ENCODE results near the gene NOL6. TPM values are rescaled to one million over a fixed set of nuclear protein-coding genes. Genes with fewer than 3 reads are reported as not detected.

NOL6 gene
- total and polyA plus RNA-seq, 4 experiments from 2014 or later, result 11.7 to 41.1 (median 33.6) TPM

- Mint-ChIP-seq H3K4me1 (no peaks in the 10 kb centered on the region), H3K27ac (no peak overlapping the region), H3K4me3 (no peak overlapping the region), H3K27me3 (peaks cover 0 to 2% of the 10 kb centered on the region in 2 donors), H3K36me3 (no peaks in the 10 kb centered on the region), H3K9me3 (no peaks in the 10 kb centered on the region)
- H3K4me3 ChIP-seq (ENCODE audit: low read length in 2 of 2), result no peak overlapping the region
- H3K36me3 ChIP-seq (ENCODE audit: insufficient read depth, low read length), result no peaks in the 10 kb centered on the region
- H3K4me1 ChIP-seq (ENCODE audit: insufficient read depth, low read length), result no peaks in the 10 kb centered on the region
- DNase-seq, result no peak
- intact Hi-C loops (cut with micrococcal nuclease), result no loop called here
- no peaks in the 10 kb centered on the region for H3K27me3 ChIP-seq (ENCODE audit: insufficient read depth, low read length)
- H3K27ac ChIP-seq (ENCODE audit: low read depth, low read length), result no peak overlapping the region
- POLR2A ChIA-PET (ENCODE audit: partially characterized antibody), result no interaction called here
- CTCF ChIA-PET (ENCODE audit: partially characterized antibody), result interaction anchor here (24.2 kb wide), 1 partner anchor 30 kb away, joined by 562 read pairs; the partner anchor contains the start of gene AQP3
- no peaks in the 10 kb centered on the region for H3K9me3 ChIP-seq (ENCODE audit: control insufficient read depth in 1 of 2, low read length in 2 of 2)
These were observed 7.3 kb upstream of the NOL6 start for GRCh38 chr9:33480976-33481375.

DNA sequence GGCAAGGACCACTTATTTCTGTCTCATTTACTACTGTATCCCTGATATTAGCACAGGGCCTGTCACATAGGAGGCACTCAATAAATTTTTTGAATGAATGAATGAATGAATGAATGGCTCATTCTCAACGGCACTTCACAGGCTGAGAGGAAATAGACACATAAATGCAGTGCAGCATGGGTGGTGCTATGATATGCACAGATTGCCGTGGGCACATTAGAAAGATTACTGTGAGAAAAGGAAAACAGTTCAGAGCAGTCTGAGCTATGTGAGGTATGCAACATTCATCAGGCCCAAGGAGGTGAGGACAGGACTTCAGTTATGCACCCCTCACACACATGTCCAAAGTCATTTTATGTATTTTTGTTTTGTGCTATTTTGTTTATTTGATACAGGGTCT lies 6.4 kb upstream of the NOL6 start:
- no peaks in the 10 kb centered on the region for H3K27me3 ChIP-seq (ENCODE audit: insufficient read depth, low read length)
- Mint-ChIP-seq H3K27ac (peak overlapping the region in 1 of 7 donors; percentile 35), H3K27me3 (peaks cover 0 to 2% of the 10 kb centered on the region in 2 donors), H3K36me3 (no peaks in the 10 kb centered on the region), H3K4me3 (no peak overlapping the region), H3K4me1 (no peaks in the 10 kb centered on the region), H3K9me3 (no peaks in the 10 kb centered on the region)
- no peak overlapping the region for H3K4me3 ChIP-seq (ENCODE audit: low read length in 2 of 2)
- no peak for DNase-seq
- POLR2A ChIA-PET (ENCODE audit: partially characterized antibody), result no interaction called here
- H3K4me1 ChIP-seq (ENCODE audit: insufficient read depth, low read length), result no peaks in the 10 kb centered on the region
- H3K36me3 ChIP-seq (ENCODE audit: insufficient read depth, low read length), result no peaks in the 10 kb centered on the region
- no peaks in the 10 kb centered on the region for H3K9me3 ChIP-seq (ENCODE audit: control insufficient read depth in 1 of 2, low read length in 2 of 2)
- CTCF ChIA-PET (ENCODE audit: partially characterized antibody), result interaction anchor here (0.9 to 24.2 kb wide), 4 partner anchors 8 to 77 kb away, joined by 3 to 562 read pairs (median 8); partner anchors contain the start of gene AQP3
- H3K27ac ChIP-seq (ENCODE audit: low read depth, low read length), result no peak overlapping the region
- intact Hi-C loops (cut with micrococcal nuclease), result no loop called here

DNA sequence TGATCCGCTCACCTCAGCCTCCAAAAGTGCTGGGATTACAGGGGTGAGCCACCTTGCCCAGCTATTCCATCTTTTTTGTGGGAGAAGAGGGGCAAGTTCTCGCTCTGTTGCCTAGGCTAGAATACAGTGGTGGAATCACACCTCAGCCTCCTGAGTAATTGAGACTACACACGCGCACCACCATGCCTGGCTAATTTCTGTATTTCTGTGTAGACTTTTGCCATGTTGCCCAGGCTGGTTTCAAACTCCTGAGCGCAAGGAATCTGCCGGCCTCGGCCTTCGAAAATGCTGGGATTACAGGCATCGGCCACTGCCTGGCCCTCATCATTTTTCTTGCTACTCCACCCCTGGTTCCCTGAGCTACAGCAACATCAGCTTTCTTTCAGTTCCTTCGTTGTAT lies 2.8 kb upstream of the NOL6 start:
- Mint-ChIP-seq H3K4me3 (peak overlapping the region in 2 of 8 donors; percentile 9 to 46), H3K27me3 (no peaks in the 10 kb centered on the region), H3K27ac (no peak overlapping the region), H3K4me1 (peaks cover 8 to 31% (median 22%) of the 10 kb centered on the region in 4 donors), H3K9me3 (no peaks in the 10 kb centered on the region), H3K36me3 (peaks cover 9 to 16% of the 10 kb centered on the region in 2 donors)
- ChIA-PET POLR2A (ENCODE audit: partially characterized antibody) (no interaction called here), CTCF (ENCODE audit: partially characterized antibody) (interaction anchor here (1.4 to 24.2 kb wide), 4 partner anchors 10 to 102 kb away, joined by 6 to 562 read pairs (median 26); partner anchors contain the start of gene AQP3)
- Histone ChIP-seq H3K36me3 (ENCODE audit: insufficient read depth, low read length) (peaks cover 5% of the 10 kb centered on the region), H3K4me1 (ENCODE audit: insufficient read depth, low read length) (peaks cover 24% of the 10 kb centered on the region), H3K9me3 (ENCODE audit: control insufficient read depth in 1 of 2, low read length in 2 of 2) (no peaks in the 10 kb centered on the region), H3K4me3 (ENCODE audit: low read length in 2 of 2) (no peak overlapping the region), H3K27ac (ENCODE audit: low read depth, low read length) (no peak overlapping the region), H3K27me3 (ENCODE audit: insufficient read depth, low read length) (no peaks in the 10 kb centered on the region)
- DNase-seq, result no peak
- intact Hi-C loops (cut with micrococcal nuclease), result loop anchor here (10.0 kb wide), 1 partner anchor 248 kb away; no protein-coding TSS in a partner anchor

DNA sequence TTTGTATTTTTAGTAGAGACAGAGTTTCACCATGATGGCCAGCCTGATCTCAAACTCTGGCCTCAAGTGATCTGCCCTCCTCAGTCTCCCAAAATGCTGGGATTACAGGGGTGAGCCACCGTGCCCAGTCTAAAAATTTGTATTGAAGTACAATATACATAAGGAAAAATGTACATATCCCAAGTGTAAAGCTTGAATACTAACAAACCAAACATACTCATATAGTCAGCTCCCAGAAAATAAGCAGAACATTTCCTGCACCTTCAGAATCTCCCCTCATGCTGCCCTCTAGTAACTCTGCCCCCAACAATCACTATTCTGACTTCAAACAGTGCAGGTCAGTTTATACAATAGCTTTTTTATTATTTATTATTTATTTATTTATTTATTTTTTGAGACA lies 1.6 kb upstream of the NOL6 start:
- ChIA-PET POLR2A (ENCODE audit: partially characterized antibody) (interaction anchor here (0.7 to 4.0 kb wide), 2 partner anchors 12 to 22 kb away, joined by 3 to 21 read pairs; no protein-coding TSS in a partner anchor), CTCF (ENCODE audit: partially characterized antibody) (interaction anchor here (0.6 to 24.2 kb wide), 7 partner anchors 9 to 338 kb away, joined by 3 to 562 read pairs (median 6); partner anchors contain the start of gene AQP3)
- no peak for DNase-seq
- Mint-ChIP-seq H3K27ac (peak overlapping the region in 4 of 7 donors; percentile 6 to 72 (median 26)), H3K9me3 (no peaks in the 10 kb centered on the region), H3K4me3 (peak overlapping the region in 1 of 8 donors; percentile 1), H3K36me3 (peaks cover 16 to 23% of the 10 kb centered on the region in 2 donors), H3K27me3 (no peaks in the 10 kb centered on the region), H3K4me1 (peaks cover 11 to 35% (median 25%) of the 10 kb centered on the region in 4 donors)
- no peaks in the 10 kb centered on the region for H3K27me3 ChIP-seq (ENCODE audit: insufficient read depth, low read length)
- H3K4me1 ChIP-seq (ENCODE audit: insufficient read depth, low read length), result peaks cover 27% of the 10 kb centered on the region
- intact Hi-C loops (cut with micrococcal nuclease), result loop anchor here (10.0 kb wide), 1 partner anchor 249 kb away; no protein-coding TSS in a partner anchor
- H3K36me3 ChIP-seq (ENCODE audit: insufficient read depth, low read length), result peaks cover 13% of the 10 kb centered on the region
- H3K27ac ChIP-seq (ENCODE audit: low read depth, low read length), result no peak overlapping the region
- H3K4me3 ChIP-seq (ENCODE audit: low read length in 2 of 2), result no peak overlapping the region
- no peaks in the 10 kb centered on the region for H3K9me3 ChIP-seq (ENCODE audit: control insufficient read depth in 1 of 2, low read length in 2 of 2)

- intact Hi-C loops (cut with micrococcal nuclease), result loop anchor here (1.0 to 10.0 kb wide), 3 partner anchors 27 to 252 kb away; no protein-coding TSS in a partner anchor
- Mint-ChIP-seq H3K4me1 (peaks cover 11 to 36% (median 28%) of the 10 kb centered on the region in 4 donors), H3K9me3 (no peaks in the 10 kb centered on the region)
These were observed 676 bp downstream of the NOL6 start for GRCh38 chr9:33472881-33473615.

GRCh38 chr9:33472171-33472880 lies 1.4 kb downstream of the NOL6 start:
- H3K9me3 ChIP-seq (ENCODE audit: control insufficient read depth in 1 of 2, low read length in 2 of 2), result no peaks in the 10 kb centered on the region
- Mint-ChIP-seq H3K4me3 (peak overlapping the region; percentile 60 to 99 (median 82)), H3K4me1 (peaks cover 11 to 36% (median 28%) of the 10 kb centered on the region in 4 donors), H3K9me3 (no peaks in the 10 kb centered on the region), H3K27ac (peak overlapping the region in 4 of 7 donors; percentile 11 to 85 (median 53)), H3K27me3 (no peaks in the 10 kb centered on the region), H3K36me3 (peaks cover 36 to 46% of the 10 kb centered on the region in 2 donors)
- ChIA-PET CTCF (ENCODE audit: partially characterized antibody) (interaction anchor here (0.8 to 24.2 kb wide), 8 partner anchors 8 to 98 kb away, joined by 3 to 562 read pairs (median 30); partner anchors contain the start of genes AQP3 and AQP7), POLR2A (ENCODE audit: partially characterized antibody) (interaction anchor here (0.6 to 4.0 kb wide), 6 partner anchors 12 to 78 kb away, joined by 4 to 77 read pairs (median 40); partner anchors contain the start of gene AQP3)
- peak overlapping the region; percentile 62 for H3K27ac ChIP-seq (ENCODE audit: low read depth, low read length)
- intact Hi-C loops (cut with micrococcal nuclease), result loop anchor here (10.0 kb wide), 1 partner anchor 252 kb away; no protein-coding TSS in a partner anchor
- no peaks in the 10 kb centered on the region for H3K27me3 ChIP-seq (ENCODE audit: insufficient read depth, low read length)
- peaks cover 27% of the 10 kb centered on the region for H3K4me1 ChIP-seq (ENCODE audit: insufficient read depth, low read length)
- peaks cover 41% of the 10 kb centered on the region for H3K36me3 ChIP-seq (ENCODE audit: insufficient read depth, low read length)
- H3K4me3 ChIP-seq (ENCODE audit: low read length in 2 of 2), result peak overlapping the region in 1 of 2 donors; percentile 80
- no peak for DNase-seq

More at GRCh38 chr9:33472881-33473615, 676 bp downstream of the NOL6 start:
- no peaks in the 10 kb centered on the region for H3K27me3 Mint-ChIP-seq
- Histone ChIP-seq H3K4me3 (ENCODE audit: low read length in 2 of 2) (peak overlapping the region; percentile 80 to 93), H3K36me3 (ENCODE audit: insufficient read depth, low read length) (peaks cover 34% of the 10 kb centered on the region), H3K27me3 (ENCODE audit: insufficient read depth, low read length) (no peaks in the 10 kb centered on the region), H3K9me3 (ENCODE audit: control insufficient read depth in 1 of 2, low read length in 2 of 2) (no peaks in the 10 kb centered on the region), H3K4me1 (ENCODE audit: insufficient read depth, low read length) (peaks cover 27% of the 10 kb centered on the region), H3K27ac (ENCODE audit: low read depth, low read length) (peak overlapping the region; percentile 62)
- DNase-seq, result no peak
- CTCF ChIA-PET (ENCODE audit: partially characterized antibody), result interaction anchor here (0.7 to 24.2 kb wide), 11 partner anchors 9 to 341 kb away, joined by 3 to 562 read pairs (median 6); partner anchors contain the start of genes AQP3, AQP7 and NFX1
- peak overlapping the region; percentile 95 to 100 (median 99) for H3K4me3 Mint-ChIP-seq
- peak overlapping the region; percentile 90 to 100 (median 97) for H3K27ac Mint-ChIP-seq
- POLR2A ChIA-PET (ENCODE audit: partially characterized antibody), result interaction anchor here (0.5 to 4.0 kb wide), 17 partner anchors 13 to 904 kb away, joined by 3 to 77 read pairs (median 5); partner anchors contain the start of genes AQP3, DNAJA1, MYORG and NFX1
- peaks cover 33 to 42% of the 10 kb centered on the region in 2 donors for H3K36me3 Mint-ChIP-seq
